SK-N-SH treated with all-trans-retinoic acid at 6 μM for 48 hours (cell line): ENCODE data around the gene PSMA2.

Experiments used
- ARNTL ChIP-seq: fragments of 450-650 bp; formaldehyde crosslinking; IDR thresholded peaks from 2 replicates; pipeline ENCODE4 v1.5.0; 2020; ENCODE audit warnings: low read depth, mild to moderate bottlenecking, moderate library complexity, borderline replicate concordance
- TSHZ2 ChIP-seq: fragments of 250-450 bp; sonication (Bioruptor Pico); IDR thresholded peaks from 2 replicates; pipeline ENCODE4 v1.5.0; 2020; ENCODE audit warnings: mild to moderate bottlenecking, moderate library complexity
- ZFP3 ChIP-seq: fragments of 250-450 bp; sonication (Bioruptor Pico); IDR thresholded peaks from 2 replicates; pipeline ENCODE4 v1.5.0; 2020; ENCODE audit warnings: mild to moderate bottlenecking, moderate library complexity
- ZFP30 ChIP-seq: fragments of 450-650 bp; formaldehyde crosslinking; IDR thresholded peaks from 2 replicates; pipeline ENCODE4 v1.5.0; 2022; ENCODE audit warnings: mild to moderate bottlenecking, moderate library complexity
- TF ChIP-seq, protein P1 (sequence below): fragments of 250-450 bp; sonication (Bioruptor Pico); IDR thresholded peaks from 2 replicates; pipeline ENCODE4 v1.8.0; 2020; ENCODE audit warnings: mild to moderate bottlenecking, moderate library complexity, borderline replicate concordance

GRCh38 chr7:42967391-42967790, 35.4 kb upstream of the PSMA2 start:
- TF ChIP-seq TSHZ2 (CRISPR knock-in tag), result no peak
- TF ChIP-seq ZFP3, result no peak
- TF ChIP-seq, protein P1, sequence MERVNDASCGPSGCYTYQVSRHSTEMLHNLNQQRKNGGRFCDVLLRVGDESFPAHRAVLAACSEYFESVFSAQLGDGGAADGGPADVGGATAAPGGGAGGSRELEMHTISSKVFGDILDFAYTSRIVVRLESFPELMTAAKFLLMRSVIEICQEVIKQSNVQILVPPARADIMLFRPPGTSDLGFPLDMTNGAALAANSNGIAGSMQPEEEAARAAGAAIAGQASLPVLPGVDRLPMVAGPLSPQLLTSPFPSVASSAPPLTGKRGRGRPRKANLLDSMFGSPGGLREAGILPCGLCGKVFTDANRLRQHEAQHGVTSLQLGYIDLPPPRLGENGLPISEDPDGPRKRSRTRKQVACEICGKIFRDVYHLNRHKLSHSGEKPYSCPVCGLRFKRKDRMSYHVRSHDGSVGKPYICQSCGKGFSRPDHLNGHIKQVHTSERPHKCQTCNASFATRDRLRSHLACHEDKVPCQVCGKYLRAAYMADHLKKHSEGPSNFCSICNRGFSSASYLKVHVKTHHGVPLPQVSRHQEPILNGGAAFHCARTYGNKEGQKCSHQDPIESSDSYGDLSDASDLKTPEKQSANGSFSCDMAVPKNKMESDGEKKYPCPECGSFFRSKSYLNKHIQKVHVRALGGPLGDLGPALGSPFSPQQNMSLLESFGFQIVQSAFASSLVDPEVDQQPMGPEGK, result no peak
- no peak for TF ChIP-seq ZFP30 (CRISPR knock-in tag)
- TF ChIP-seq ARNTL (CRISPR knock-in tag), result no peak
